OCI-LY7 (cell line): Measurements from ENCODE around the gene VAMP4. TPM values are rescaled to one million over a fixed set of nuclear protein-coding genes. Genes with fewer than 3 reads are reported as not detected.

ENCODE experiments used
- BruUV-seq: library from RNA; stranded (reverse); fragments of 400-500 nt; replicated peaks from 2 replicates; lab custom pipeline; 2021; lab: Mats Ljungman, UMichigan
- CTCF ChIA-PET: fragments of 300-600 bp; sonication (Branson Sonifier 250); formaldehyde crosslinking; loops from one replicate; lab custom pipeline; 2022; ENCODE audit warnings: antibody characterized with exemption; ENCODE audit not compliant: unreplicated experiment; lab: Charles Lee
- POLR2A ChIA-PET: fragments of 300-600 bp; sonication (Branson Sonifier 250); formaldehyde crosslinking; loops from one replicate; lab custom pipeline; 2022; ENCODE audit warnings: antibody characterized with exemption; lab: Charles Lee
- DNase-seq: peaks from one replicate; pipeline ENCODE4 v3.0.0-alpha.2; 2015; ENCODE audit warnings: low spot score
- H2AFZ ChIP-seq: fragments of 200-600 bp; sonication (generic), shearing (Covaris generic); 2 replicates; pipeline ENCODE4 v1.6.1; 2014; ENCODE audit warnings: mild to moderate bottlenecking, antibody characterized with exemption, low read length, moderate library complexity
- H3K27ac ChIP-seq: fragments of 200-600 bp; sonication (generic); 2 replicates; pipeline ENCODE4 v1.5.1; 2014; ENCODE audit warnings: mixed run types, low read depth, mild to moderate bottlenecking, moderate library complexity, low read length, inconsistent platforms; ENCODE audit not compliant: poor library complexity, severe bottlenecking
- H3K36me3 ChIP-seq: fragments of 200-600 bp; sonication (generic); 2 replicates; pipeline ENCODE4 v1.6.1; 2014; ENCODE audit warnings: mild to moderate bottlenecking, antibody characterized with exemption, low read length, moderate library complexity, mixed read lengths; ENCODE audit not compliant: insufficient read depth
- H3K4me1 ChIP-seq: fragments of 200-600 bp; sonication (generic); 2 replicates; pipeline ENCODE4 v1.5.1; 2014; ENCODE audit warnings: mild to moderate bottlenecking, low read length; ENCODE audit not compliant: insufficient read depth, poor library complexity, severe bottlenecking
- H3K4me2 ChIP-seq: fragments of 200-600 bp; sonication (generic); 2 replicates; pipeline ENCODE4 v1.6.1; 2014; ENCODE audit warnings: mild to moderate bottlenecking, low read length
- H3K4me3 ChIP-seq: fragments of 200-600 bp; sonication (generic); 2 replicates; pipeline ENCODE4 v1.5.1; 2014; ENCODE audit warnings: mild to moderate bottlenecking, low read depth, low read length; ENCODE audit not compliant: poor library complexity, severe bottlenecking
- H3K79me2 ChIP-seq: fragments of 200-600 bp; sonication (generic); 2 replicates; pipeline ENCODE4 v1.6.1; 2016; ENCODE audit warnings: low read depth, mild to moderate bottlenecking, low read length, moderate library complexity, mixed read lengths; ENCODE audit not compliant: insufficient read depth
- H3K9me2 ChIP-seq: fragments of 200-600 bp; sonication (generic); 2 replicates; pipeline ENCODE4 v1.6.1; 2016; ENCODE audit warnings: mild to moderate bottlenecking, low read length, mixed read lengths; ENCODE audit not compliant: insufficient read depth
- H3K9me3 ChIP-seq: fragments of 200-600 bp; sonication (generic); 2 replicates; pipeline ENCODE4 v1.6.1; 2014; ENCODE audit warnings: mild to moderate bottlenecking, mixed run types, low read length, mixed read lengths
- H4K20me1 ChIP-seq: fragments of 200-600 bp; sonication (generic); 2 replicates; pipeline ENCODE4 v1.6.1; 2014; ENCODE audit warnings: mild to moderate bottlenecking, antibody characterized with exemption, low read length, moderate library complexity, mixed read lengths; ENCODE audit not compliant: insufficient read depth
- CTCF ChIP-seq: fragments of 200-600 bp; sonication (generic); conservative IDR thresholded peaks from 2 replicates; pipeline ENCODE4 v1.5.1; 2014; ENCODE audit warnings: mild to moderate bottlenecking, antibody characterized with exemption, low read length, moderate library complexity, mixed read lengths
- EZH2phosphoT487 ChIP-seq: fragments of 200-600 bp; sonication (generic); IDR thresholded peaks from 2 replicates; pipeline ENCODE4 v1.6.1; 2018; ENCODE audit warnings: low read depth, borderline replicate concordance, mild to moderate bottlenecking, mixed run types, antibody characterized with exemption, low read length, moderate library complexity, mixed read lengths
- intact Hi-C: fragments of 100-400 bp; cut with micrococcal nuclease; formaldehyde crosslinking; loops from one replicate; pipeline ENCODE4 v1.10.0; 2022; ENCODE audit not compliant: unreplicated experiment
- total RNA-seq, 2 experiments: library from RNA; depleted of rRNA in 1 of 2; stranded (reverse); fragments of >200 nt in 1 of 2; shearing (Covaris generic) in 1 of 2; gene quantifications; 2 replicates each; pipeline ENCODE4 v1.2.3, GENCODE V29; 2014 to 2022

Gene VAMP4
- total RNA-seq, 2 experiments from 2014 or later = 3.4 to 7.7 TPM

GRCh38 chr1:171740987-171741871, 636 bp downstream of the VAMP4 start:
- no peaks in the 10 kb centered on the region for H3K9me3 ChIP-seq
- H3K4me3 ChIP-seq = peak overlapping the region; percentile 85
- DNase-seq = peak; percentile 76
- peaks cover 30% of the 10 kb centered on the region for H3K4me1 ChIP-seq
- ChIA-PET CTCF (interaction anchor here (0.6 kb wide), 1 partner anchor 40 kb away, joined by 3 read pairs; no protein-coding TSS in a partner anchor), POLR2A (interaction anchor here (0.7 to 4.4 kb wide), 6 partner anchors 9 to 250 kb away, joined by 3 to 53 read pairs (median 3); partner anchors contain the start of genes DNM3 and METTL13)
- H3K79me2 ChIP-seq = peaks cover 12% of the 10 kb centered on the region; the same call in 1 of the 2 replicates
- H3K27ac ChIP-seq = peak overlapping the region; percentile 66
- peak; percentile 32; the same call in 1 of the 2 replicates for TF ChIP-seq CTCF
- TF ChIP-seq EZH2phosphoT487 = no peak
- peak overlapping the region; percentile 84 for H2AFZ ChIP-seq
- no peaks in the 10 kb centered on the region for H4K20me1 ChIP-seq
- no TSS peak for BruUV-seq
- no peaks in the 10 kb centered on the region for H3K9me2 ChIP-seq
- intact Hi-C loops = loop anchor here (1.0 to 5.0 kb wide), 3 partner anchors 40 to 791 kb away; partner anchors contain the start of genes METTL13 and SUCO
- H3K36me3 ChIP-seq = peaks cover 9% of the 10 kb centered on the region
- peak overlapping the region; percentile 88 for H3K4me2 ChIP-seq

DNA sequence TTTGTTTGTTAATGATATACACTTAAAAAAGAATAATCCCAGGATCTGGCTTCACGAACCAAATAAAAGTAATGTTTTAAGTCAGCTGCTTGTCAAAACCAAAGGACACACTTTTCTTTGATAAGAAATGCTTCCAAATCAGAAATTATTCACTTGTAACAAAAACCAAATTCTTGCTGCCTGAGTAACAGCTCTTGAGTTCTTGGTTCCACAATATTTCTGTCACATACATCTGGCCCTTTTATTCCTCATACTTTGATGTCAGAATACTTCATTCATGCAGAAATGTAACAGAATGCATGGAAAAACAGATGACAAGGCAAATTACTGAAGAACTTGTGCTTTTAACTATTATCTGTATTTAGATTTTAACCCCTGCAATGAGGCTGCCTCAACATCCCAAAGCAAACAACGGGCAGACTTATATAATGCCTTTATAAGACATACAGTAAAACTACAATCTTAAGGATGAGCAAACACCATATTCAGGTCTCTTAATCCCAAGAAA, 1.5 kb downstream of the VAMP4 start:
- CTCF ChIA-PET = no interaction called here
- intact Hi-C loops = loop anchor here (5.0 kb wide), 2 partner anchors 488 to 792 kb away; partner anchors contain the start of gene SUCO
- H3K4me3 ChIP-seq = peak overlapping the region; percentile 85
- POLR2A ChIA-PET = interaction anchor here (4.4 kb wide), 1 partner anchor 40 kb away, joined by 53 read pairs; the partner anchor contains the start of gene METTL13
- no peaks in the 10 kb centered on the region for H3K9me2 ChIP-seq
- H3K4me2 ChIP-seq = peak overlapping the region; percentile 88
- H2AFZ ChIP-seq = no peak overlapping the region
- H3K4me1 ChIP-seq = peaks cover 30% of the 10 kb centered on the region
- H4K20me1 ChIP-seq = no peaks in the 10 kb centered on the region
- H3K27ac ChIP-seq = no peak overlapping the region
- H3K9me3 ChIP-seq = no peaks in the 10 kb centered on the region
- H3K36me3 ChIP-seq = peaks cover 16% of the 10 kb centered on the region
- no peak for TF ChIP-seq EZH2phosphoT487
- TF ChIP-seq CTCF = no peak
- TSS peak; percentile 33 for BruUV-seq
- DNase-seq = no peak
- peaks cover 12% of the 10 kb centered on the region; the same call in 1 of the 2 replicates for H3K79me2 ChIP-seq
